ENCODE data around the gene SNX18.

The SNX18 gene

GRCh38 chr5:54544044-54544443 is 26.5 kb downstream of the SNX18 start:
- no peak for DNase-seq

GRCh38 chr5:54545796-54546195 is 28.2 kb downstream of the SNX18 start:
- DNase-seq = no peak

DNA sequence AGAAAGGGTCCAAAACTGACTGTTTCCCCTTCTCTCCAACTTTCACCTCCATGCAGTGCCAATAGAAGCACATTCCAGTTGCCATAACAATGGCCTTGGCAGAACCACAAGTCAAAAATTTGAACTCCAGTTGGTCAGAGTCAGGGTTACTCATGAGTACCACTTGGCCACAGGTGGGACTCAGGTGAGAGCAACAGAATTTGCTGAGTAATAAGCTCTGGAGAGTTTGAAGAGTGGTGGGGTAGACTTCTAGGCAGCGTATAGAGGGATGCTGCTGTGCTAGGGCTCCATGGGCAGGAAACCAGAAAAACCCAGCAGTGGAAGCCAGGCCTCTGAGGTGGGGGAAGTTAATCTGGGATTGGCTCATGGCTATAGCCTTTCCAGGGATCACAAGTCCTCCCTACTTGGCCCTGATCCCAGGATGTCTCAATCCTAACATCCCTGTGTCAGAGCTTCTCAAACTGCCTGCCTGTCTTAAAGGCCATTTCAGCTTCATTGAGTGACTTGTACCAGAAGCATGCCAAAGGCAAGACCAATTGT is 30.2 kb downstream of the SNX18 start:
- no peak for DNase-seq

GRCh38 chr5:54548565-54548964 is 31.0 kb downstream of the SNX18 start:
- no peak for DNase-seq

DNA sequence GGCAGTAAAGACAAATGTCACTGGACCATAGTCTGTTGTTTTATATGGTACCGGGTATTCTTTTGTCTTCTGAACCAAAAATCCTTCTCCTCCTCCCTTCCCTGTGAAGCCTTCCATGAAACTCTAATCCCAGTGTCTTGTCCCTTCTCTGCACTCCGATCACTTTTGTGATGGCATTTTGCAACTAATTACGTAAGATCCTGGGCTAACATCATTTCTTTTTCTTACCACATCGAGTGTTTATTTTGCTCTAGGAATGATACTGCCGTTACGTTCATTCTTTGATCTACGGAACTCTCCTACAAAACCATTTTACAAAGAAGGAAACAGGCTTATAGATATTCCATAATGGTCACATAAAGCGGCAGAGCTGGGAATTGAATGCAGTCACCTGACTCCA is 33.7 kb downstream of the SNX18 start:
- DNase-seq = no peak

GRCh38 chr5:54551926-54552325 is 34.4 kb downstream of the SNX18 start:
- DNase-seq = no peak

DNA sequence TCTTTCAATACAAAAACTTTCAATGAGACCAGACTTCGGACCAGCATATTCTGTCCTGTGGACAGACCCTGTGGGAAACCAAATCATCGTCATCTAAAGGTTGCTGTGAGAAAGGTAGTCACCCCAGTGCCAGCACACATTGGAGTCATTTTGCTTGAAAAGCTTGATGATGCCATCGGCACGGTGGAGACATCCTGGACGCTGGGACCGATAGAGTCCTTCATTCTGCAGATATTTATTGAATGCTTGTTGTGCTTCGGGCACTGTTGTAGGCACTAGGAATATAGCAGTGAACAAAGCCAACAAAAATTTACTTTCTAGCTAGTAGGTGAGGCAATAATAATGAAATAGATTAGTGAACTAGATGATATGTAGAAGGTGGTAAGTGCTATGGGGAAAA is 34.9 kb downstream of the SNX18 start:
- no peak for DNase-seq

DNA sequence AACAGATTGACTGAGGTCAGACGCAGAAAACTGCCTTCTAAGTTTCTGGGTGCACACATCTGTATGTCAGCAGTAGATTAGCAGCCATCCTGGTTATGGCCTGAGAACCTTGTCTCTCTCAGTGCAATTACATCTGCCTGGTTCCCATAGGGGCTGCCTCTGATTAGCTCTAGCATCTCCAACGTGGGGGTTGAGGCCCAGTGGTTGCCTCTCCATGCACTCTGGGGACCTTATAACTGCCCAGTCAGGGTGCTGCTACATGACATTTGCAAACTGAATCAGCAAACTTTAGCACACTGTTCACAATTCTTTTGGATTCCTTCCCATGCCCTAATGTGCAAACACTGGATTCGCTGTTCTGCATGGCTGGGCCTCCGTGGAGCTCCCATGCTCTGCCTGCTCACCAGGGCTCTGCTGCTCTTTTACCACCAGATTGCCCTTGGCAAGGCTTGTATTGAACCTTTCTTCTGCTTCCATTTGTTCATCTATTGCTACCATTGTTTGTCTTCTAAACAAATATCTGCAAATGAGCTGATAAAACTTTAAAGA is 36.2 kb downstream of the SNX18 start:
- DNase-seq = no peak

DNA sequence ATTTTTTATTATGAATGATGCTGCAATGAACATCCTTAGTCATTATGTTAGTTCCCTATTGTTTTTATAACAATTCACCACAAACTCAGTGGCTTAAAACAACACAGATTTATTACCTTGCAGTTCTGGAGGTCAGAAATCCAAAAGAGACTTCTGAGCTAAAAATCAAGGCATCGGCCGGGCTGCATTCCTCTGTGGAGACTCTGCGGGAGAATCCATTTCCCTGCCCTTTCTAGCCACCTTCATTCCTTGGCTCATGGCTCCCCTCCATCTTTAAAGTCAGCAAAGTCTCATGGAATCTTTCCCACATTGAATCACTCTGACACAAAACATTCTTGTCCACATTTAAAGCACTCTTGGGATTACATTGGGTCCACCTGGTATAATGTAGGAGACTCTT is 38.6 kb downstream of the SNX18 start:
- DNase-seq = no peak

DNA sequence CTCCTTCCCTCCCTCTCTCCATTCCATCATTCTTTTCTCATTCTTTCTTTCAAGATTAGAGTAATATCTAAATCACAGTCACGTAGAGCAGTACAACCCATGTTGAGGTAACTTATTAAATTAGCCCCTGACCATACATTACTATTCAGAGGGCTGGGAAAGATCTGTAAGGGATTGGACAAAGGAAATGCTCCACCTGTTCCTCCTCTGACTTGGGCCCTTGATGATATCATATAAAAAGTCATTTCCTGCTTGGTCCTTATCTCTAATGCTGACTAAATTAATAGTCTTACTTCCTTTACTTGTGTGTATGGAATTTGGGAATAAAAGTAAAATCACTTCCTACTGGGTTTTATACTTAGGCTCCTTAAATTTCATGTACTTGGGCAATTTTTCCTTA is 40.8 kb downstream of the SNX18 start:
- no peak for DNase-seq

DNA sequence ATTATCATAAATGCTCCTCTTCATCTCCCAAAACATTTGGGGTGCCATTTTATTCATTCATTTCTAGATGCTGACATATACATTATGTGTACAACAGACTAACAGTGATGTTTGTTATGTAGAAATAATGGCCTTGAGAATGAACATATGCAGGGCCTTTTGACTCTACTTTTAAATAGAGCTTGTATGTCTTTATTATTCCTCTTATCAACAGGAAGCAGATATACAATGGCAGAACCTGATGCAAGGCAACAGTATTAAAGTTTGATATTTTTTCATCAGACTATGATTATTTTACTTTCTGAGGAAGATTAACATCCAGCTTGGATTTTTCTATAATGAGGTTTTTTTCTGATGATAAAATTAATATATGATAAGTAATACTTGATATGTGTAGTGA is 44.1 kb downstream of the SNX18 start:
- DNase-seq = no peak

GRCh38 chr5:54563083-54563761 is 45.7 kb downstream of the SNX18 start:
- DNase-seq = no peak

GRCh38 chr5:54567996-54568395 is 50.4 kb downstream of the SNX18 start:
- DNase-seq = no peak

DNA sequence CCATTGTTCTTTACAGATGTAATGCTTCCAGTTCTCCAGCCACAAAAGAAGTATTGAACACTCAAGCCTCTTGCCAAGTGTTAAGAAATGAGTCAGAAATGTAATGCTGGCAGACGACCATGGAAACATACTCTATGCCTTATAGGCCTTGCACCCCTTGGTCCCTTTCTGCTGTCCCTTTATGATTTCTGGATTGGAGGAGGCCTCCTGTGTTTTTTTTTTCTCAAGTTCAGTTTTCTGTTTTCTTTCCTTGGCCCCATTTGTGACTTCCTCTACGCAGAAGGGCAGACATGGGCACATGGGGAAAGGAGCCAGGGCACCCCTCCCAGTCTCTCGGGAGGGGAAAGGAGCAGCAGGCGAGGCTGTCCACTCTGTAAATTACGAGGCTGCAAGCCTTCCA is 53.4 kb downstream of the SNX18 start:
- DNase-seq = no peak

- no peak for DNase-seq
Observed at GRCh38 chr5:54571462-54571861, 53.9 kb downstream of the SNX18 start.

GRCh38 chr5:54573812-54574489 is 56.4 kb downstream of the SNX18 start:
- DNase-seq = no peak

DNA sequence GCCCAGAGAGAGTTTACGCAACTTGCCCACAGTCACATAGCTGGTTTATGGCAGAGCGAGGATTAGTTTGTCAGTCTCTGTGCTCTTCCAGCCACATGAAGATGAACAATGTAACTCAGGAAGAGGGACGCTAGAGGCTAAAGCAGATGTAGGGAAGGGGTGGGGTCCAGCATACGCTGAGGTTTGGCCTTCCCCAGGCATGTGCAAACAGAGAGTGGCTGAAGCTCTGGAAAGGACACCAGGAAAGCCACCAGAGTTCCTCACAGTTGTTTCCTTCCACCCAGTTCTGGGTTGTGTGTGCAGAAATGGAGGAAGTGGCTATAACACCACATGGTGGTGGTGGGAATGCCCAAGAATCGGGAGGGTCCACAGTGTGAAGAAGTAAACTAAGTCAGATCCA is 60.0 kb downstream of the SNX18 start:
- DNase-seq = no peak

- DNase-seq = no peak
Observed at GRCh38 chr5:54577937-54578653, 60.5 kb downstream of the SNX18 start.

DNA sequence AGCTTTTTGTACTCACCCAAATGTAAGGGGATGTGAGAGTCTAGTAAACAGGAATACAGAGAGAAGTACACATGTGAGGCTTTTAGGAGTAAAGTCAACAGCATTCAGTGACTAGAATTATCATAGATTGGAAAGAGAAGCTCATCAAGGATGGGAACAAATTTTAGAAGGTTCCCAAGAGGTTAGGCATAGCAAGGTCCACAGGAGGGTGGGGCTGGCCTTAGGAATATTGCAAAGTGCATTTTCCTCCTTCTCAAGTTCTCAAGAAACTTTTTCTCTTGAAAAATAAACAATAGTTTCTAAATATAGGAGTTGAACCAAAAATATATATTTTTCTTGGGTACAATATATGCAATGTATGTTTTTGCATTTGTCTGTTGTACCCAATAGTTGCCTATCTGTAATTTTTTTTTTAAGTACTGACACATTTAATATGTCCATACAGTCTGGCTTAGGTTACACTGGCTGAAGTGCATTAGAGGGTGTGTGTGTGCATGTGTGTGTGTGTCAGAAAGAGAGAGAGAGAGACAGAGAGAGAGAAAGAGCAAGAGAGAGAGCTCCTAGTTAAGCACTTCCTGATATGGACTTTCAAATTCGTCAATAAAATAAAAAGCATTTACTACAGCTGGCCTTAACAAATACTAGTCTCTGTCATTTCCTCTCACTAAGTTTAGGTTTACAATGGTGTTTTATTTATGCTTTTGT is 62.2 kb downstream of the SNX18 start:
- DNase-seq = no peak

GRCh38 chr5:54580997-54581811 is 63.6 kb downstream of the SNX18 start:
- DNase-seq = no peak

DNA sequence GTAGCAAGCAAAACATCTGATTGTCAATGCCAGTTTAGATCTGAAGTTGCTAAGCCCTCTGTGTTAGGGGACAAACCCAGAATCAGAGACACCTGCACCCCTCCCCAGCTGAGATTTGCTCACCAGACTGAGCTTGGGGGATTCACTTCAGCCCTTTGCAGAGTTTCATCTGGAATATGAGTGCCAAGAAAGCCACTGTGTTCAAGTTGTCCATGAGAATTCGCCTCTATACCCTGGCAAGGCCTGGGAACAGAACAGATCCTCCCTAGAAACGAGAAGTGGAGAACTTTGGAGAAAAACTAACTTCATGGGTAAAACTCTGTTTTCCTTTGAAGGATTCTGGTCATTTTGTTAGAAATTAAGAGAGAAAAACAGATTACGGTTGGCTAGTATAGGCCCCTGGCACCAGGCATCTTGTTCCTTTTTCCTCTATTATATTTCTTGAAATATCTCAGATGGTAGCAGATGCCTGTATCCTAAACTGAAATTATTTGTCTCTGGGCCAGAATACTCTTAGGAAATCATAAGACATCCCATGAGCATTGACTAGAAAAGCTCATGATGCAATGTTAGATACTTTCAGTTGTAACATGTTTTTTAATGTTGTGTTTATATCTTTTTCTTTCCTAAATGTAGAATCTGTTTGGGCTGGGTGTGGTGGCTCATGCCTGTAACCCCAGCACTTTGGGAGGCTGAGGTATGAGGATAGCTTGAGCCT is 64.4 kb downstream of the SNX18 start:
- DNase-seq = no peak
